K562 (cell line): Measurements from ENCODE around the gene DNAH10. TPM values are rescaled to one million over a fixed set of nuclear protein-coding genes. Genes with fewer than 3 reads are reported as not detected.

Experiments used
- ATF4 ChIP-seq: fragments of 450-650 bp; formaldehyde crosslinking; IDR thresholded peaks from 2 replicates; pipeline ENCODE4 v1.4.0; 2022; ENCODE audit warnings: mild to moderate bottlenecking, moderate library complexity
- CHCHD3 ChIP-seq: fragments of 250-450 bp; sonication (Bioruptor Pico); IDR thresholded peaks from 2 replicates; pipeline ENCODE4 v2.1.2; 2022; ENCODE audit warnings: mild to moderate bottlenecking
- ETS2 ChIP-seq: IDR thresholded peaks from 2 replicates; pipeline ENCODE4 v1.6.1; 2016; ENCODE audit warnings: borderline replicate concordance, missing genetic modification characterization, mild to moderate bottlenecking, moderate library complexity, missing compliant biosample characterization; ENCODE audit not compliant: poor library complexity, severe bottlenecking
- GABPB1 ChIP-seq: sonication (generic); formaldehyde crosslinking; IDR thresholded peaks from 2 replicates; pipeline ENCODE4 v1.8.0; 2022; ENCODE audit warnings: mild to moderate bottlenecking, missing genetic modification reagents
- HBP1 ChIP-seq: fragments of 450-650 bp; formaldehyde crosslinking; IDR thresholded peaks from 2 replicates; pipeline ENCODE4 v1.4.0; 2022; ENCODE audit warnings: missing genetic modification characterization
- MCM5 ChIP-seq: fragments of 450-650 bp; IDR thresholded peaks from 2 replicates; pipeline ENCODE4 v1.6.1; 2016; ENCODE audit warnings: low read depth
- MLX ChIP-seq, 2 experiments: fragments of 450-650 bp in 1 of 2; sonication (generic) in 1 of 2; formaldehyde crosslinking; conservative IDR thresholded peaks; 2 replicates each; pipeline versions ENCODE4 v1.4.0 to v1.8.1; 2020 to 2022; ENCODE audit warnings: mild to moderate bottlenecking in 1 of 2, missing genetic modification reagents in 1 of 2
- NCOA1 ChIP-seq: fragments of 450-650 bp; IDR thresholded peaks from 2 replicates; pipeline ENCODE4 v1.6.1; 2016; ENCODE audit warnings: low read depth
- NFE2L1 ChIP-seq: fragments of 450-650 bp; IDR thresholded peaks from 2 replicates; pipeline ENCODE4 v1.6.1; 2016; ENCODE audit warnings: missing genetic modification characterization, low read depth, mild to moderate bottlenecking, missing compliant biosample characterization, moderate library complexity, borderline replicate concordance
- PHB2 ChIP-seq: fragments of 450-650 bp; IDR thresholded peaks from 2 replicates; pipeline ENCODE4 v1.6.1; 2017; ENCODE audit warnings: low read depth
- RBFOX2 ChIP-seq: fragments of 200-400 bp; formaldehyde crosslinking; IDR thresholded peaks from 2 replicates; pipeline ENCODE4 v1.6.1; 2017; ENCODE audit warnings: low read depth, mild to moderate bottlenecking, low read length, moderate library complexity
- SMARCC2 ChIP-seq: fragments of 450-650 bp; IDR thresholded peaks from 2 replicates; pipeline ENCODE4 v1.6.1; 2017; ENCODE audit warnings: antibody characterized with exemption, moderate library complexity, mild to moderate bottlenecking, low read depth
- WHSC1 ChIP-seq: IDR thresholded peaks from one replicate; pipeline ENCODE4 v1.6.1; 2012; ENCODE audit warnings: low read length, control low read depth, inconsistent platforms
- ZBTB26 ChIP-seq: fragments of 450-650 bp; formaldehyde crosslinking; IDR thresholded peaks from 2 replicates; pipeline ENCODE4 v1.4.0; 2022; ENCODE audit warnings: missing genetic modification characterization
- ZNF121 ChIP-seq: sonication (generic); formaldehyde crosslinking; conservative IDR thresholded peaks from 2 replicates; pipeline ENCODE4 v1.8.0; 2022; ENCODE audit warnings: missing genetic modification reagents
- ZNF407 ChIP-seq: fragments of 450-650 bp; IDR thresholded peaks from 2 replicates; pipeline ENCODE4 v1.6.1; 2016; ENCODE audit warnings: low read depth
- polyA plus RNA-seq, 8 experiments: library from polyadenylated mRNA; depleted of rRNA in 4 of 8; stranded (reverse) in 5 of 8; unstranded in 3 of 8; fragments of >200 nt; fragmentation: Nextera tagmentation in 2 of 8; fragmentation: Illumina TruSeq in 1 of 8; extraction: Ambion mirVana in 2 of 8; extraction: Trizol in 1 of 8; gene quantifications; 2 replicates each; pipeline versions ENCODE4 v1.2.1 to v1.2.3, GENCODE V29; 2011 to 2014; ENCODE audit warnings: inconsistent platforms in 1 of 8, missing spikeins in 1 of 8
- total RNA-seq, 7 experiments: library from RNA; depleted of rRNA in 6 of 7; stranded (reverse); fragments of >200 nt in 6 of 7; fragmentation: Illumina TruSeq in 2 of 7; extraction: Trizol in 2 of 7; gene quantifications; 2 replicates each; pipeline versions ENCODE4 v1.2.1 to v1.2.3, GENCODE V29; 2011 to 2021; ENCODE audit warnings: low replicate concordance in 1 of 7

The DNAH10 gene
- total and polyA plus RNA-seq, 9 of the 15 experiments (the other 6 are each of a cell fraction or from before 2014, with no cell fraction given): 0.01 to 0.06 (median 0.04) TPM; not detected in 1

- no peak for TF ChIP-seq ZNF407
- no peak for TF ChIP-seq RBFOX2
- TF ChIP-seq NCOA1: no peak
- no peak for TF ChIP-seq ATF4
- no peak for TF ChIP-seq SMARCC2
- TF ChIP-seq WHSC1: no peak
- TF ChIP-seq ZNF121 (CRISPR knock-in tag): no peak
- TF ChIP-seq MCM5: no peak
- TF ChIP-seq MLX (CRISPR knock-in tag; conservative IDR thresholded peaks at IDR 0.05): no peak
- no peak for TF ChIP-seq ZBTB26 (CRISPR knock-in tag)
- TF ChIP-seq HBP1 (CRISPR knock-in tag): no peak
- TF ChIP-seq CHCHD3: no peak
- no peak for TF ChIP-seq GABPB1 (CRISPR knock-in tag)
- TF ChIP-seq NFE2L1 (tag): no peak
- no peak for TF ChIP-seq PHB2
- TF ChIP-seq ETS2 (tag): no peak
Observed at GRCh38 chr12:123760267-123760938, 1.7 kb upstream of the DNAH10 start (continued).
